CD4-positive, alpha-beta T cell treated with Interleukin-4 for 1 hour (primary cell): ENCODE results near the gene CD8B.

ENCODE experiments used
- DNase-seq, 2 donors: peaks; one replicate each; pipeline ENCODE4 v3.0.0-alpha.2; 2020 to 2022

The CD8B gene

DNA sequence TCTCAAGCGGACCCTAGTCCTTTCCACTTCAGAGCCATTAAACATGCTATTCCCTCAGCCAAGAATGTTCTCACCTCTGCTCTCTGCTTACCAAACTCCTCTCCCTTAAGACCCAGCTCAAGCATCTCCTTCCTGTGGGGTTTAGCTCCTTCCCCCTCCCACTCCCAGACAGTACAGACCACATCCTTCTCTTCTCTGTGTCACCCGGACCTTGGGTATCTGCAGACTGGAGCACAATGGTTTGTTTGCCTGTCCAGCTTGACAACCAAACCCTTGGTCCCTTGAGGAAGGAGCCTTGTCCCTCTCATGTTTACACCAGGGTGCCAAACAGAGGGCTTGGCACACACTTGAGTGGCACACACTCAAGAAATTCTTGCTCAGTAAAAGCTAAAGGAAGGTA is 66.8 kb downstream of the CD8B start:
- DNase-seq = peak in 1 of 2 donors; percentile 47

DNA sequence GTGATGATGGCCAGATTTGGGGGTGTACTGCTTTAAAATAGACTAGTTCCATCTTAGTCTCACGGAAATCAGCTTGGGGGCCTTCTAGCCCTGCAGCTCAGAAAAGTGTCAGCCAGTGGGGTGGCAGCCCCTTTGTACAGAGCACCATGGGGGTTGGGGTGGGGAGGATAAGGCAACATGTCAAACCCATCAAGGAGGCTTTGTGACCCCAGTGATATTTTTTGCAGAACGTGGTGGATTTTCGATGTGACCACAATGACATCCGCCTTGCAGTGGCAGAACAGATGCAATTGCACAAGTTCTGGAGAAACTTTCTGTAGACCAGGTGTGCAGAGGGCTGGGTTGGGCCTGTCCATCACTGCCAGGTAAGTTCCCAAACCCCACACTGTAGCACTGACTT is 67.9 kb downstream of the CD8B start:
- DNase-seq = peak; percentile 56 to 63

GRCh38 chr2:86791573-86791972 is 70.1 kb downstream of the CD8B start:
- no peak for DNase-seq

DNA sequence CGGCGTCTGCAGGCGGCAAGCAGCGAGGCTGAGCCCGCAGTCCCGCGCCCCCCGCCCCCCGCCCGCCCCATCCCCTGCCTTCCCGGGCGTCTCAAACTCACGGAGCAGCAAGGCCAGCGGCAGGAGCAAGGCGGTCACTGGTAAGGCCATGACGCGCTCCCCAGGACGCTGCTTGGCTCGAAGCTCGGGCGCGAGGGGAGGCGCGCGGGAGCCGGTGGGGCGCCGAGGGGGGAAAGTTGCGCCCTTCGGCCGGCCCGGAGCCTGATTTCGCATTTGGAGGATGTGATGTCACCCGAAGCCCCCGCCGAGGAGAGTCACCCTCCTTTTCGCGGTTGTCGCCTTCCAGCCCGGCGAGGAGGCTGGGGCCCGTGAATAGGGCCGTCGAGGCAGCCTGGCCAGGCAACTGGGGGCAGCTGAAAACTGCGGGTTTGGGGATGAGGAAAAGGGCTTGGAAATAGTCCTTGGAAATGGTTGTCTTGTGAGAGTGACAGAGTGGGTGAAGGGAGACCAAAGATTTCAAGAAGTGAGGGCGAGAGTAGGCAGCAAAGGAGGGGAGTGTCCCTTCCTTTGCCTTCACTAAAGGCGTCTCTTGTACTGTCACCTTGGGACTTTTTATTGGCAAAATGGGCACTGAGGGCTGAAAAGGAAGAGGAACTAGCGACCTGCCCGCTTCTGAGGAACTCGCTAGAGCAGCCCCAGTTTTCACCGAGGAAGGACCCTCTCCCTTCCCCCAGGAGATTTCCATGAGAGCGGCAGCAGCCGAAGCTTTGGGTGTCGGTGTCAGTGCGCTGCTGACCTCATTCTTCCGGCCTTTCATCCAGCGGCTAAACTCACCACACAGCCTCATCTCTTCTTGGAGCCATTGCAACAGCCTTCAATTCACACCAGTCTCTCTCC is 70.8 kb downstream of the CD8B start, which contains the start of gene CD8A:
TSS of gene CD8A (minus strand) at position 238 of the 897 bp plus-strand sequence. CDS start at position 150, 88 bp downstream.
- peak; percentile 62 to 75 for DNase-seq

DNA sequence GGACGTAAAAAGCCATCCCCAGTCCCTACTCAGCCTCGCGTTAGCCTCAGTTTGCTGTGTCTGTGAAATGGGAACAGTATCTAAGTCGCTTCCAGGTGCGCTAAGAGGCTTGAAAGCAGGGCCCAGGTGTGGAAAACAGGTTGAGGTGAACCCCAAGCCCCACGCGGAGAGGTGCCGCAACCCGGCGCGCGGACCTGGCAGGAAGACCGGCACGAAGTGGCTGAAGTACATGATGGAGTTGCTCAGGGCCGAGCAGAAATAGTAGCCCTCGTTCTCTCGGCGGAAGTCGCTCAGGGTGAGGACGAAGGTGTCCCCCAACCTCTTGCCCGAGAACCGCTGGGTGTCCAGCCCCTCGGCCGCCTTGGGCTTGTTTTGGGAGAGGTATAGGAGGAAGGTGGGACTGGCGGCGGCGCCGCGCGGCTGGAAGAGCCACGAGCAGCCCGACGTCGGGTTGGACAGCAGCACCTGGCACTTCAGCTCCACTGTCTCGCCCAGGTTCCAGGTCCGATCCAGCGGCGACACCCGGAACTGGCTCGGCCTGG is 71.5 kb downstream of the CD8B start:
- DNase-seq = no peak

DNA sequence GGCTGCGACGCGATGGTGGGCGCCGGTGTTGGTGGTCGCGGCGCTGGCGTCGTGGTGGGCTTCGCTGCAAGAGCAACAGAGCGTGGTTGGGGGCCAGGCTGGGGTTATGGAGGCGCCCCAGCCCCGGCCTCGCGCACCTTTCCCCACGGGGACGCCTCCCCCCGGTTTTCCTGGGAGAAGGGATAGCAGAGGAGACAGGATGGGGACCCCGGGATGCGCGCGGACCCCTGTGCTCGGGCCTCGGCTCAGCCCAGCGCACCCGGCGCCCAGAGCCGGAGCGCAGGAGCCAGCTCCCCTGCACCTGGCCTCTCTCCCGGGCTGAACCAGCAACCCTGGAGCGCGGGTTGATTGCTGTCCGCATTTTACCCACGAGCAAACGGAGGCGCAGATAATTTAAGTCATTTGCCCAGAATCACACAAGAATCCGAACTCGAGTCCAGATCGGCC is 72.0 kb downstream of the CD8B start:
- no peak for DNase-seq

DNA sequence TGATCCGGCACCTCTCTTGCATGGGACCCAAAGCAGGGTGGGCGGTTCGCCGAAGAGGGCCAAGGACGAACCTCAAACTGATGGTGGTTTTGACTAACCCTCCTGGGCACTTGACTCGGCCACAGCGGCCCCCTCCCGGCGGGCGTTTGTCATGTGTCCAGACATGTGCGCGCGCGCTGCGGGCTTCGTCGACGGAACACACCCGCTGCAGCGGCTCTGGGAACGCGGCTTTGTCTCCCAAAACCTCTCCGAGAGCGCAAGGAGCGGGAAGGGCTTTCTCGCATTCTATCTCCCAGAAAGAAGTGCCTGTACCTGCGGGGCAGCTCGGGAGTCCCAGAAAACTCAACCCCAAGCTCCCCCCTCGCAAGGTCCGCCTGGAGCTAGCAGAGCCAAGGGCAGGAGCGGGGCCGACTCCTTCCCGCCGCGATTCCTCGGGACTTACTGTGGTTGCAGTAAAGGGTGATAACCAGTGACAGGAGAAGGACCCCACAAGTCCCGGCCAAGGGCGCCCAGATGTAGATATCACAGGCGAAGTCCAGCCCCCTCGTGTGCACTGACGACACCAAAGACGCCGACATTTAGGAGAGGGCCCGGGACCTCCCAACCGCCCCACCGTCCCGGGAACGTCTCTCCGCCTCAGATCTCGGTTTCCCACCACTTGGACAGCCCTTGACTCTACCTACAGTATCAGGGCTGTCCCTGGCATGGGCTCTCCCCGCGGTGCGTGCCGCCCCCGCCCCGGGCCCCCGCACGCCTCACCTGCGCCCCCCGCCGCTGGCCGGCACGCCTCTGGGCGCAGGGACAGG is 72.6 kb downstream of the CD8B start:
- DNase-seq = peak in 1 of 2 donors; percentile 38

GRCh38 chr2:86788165-86788564 is 73.5 kb downstream of the CD8B start:
- no peak for DNase-seq

GRCh38 chr2:86787736-86788135 is 74.0 kb downstream of the CD8B start:
- DNase-seq = peak; percentile 40 to 67

GRCh38 chr2:86786001-86786536 is 75.6 kb downstream of the CD8B start:
- peak; percentile 78 to 90 for DNase-seq

- DNase-seq = peak; percentile 79 to 84
Measured at GRCh38 chr2:86785456-86785855, 76.2 kb downstream of the CD8B start.

DNA sequence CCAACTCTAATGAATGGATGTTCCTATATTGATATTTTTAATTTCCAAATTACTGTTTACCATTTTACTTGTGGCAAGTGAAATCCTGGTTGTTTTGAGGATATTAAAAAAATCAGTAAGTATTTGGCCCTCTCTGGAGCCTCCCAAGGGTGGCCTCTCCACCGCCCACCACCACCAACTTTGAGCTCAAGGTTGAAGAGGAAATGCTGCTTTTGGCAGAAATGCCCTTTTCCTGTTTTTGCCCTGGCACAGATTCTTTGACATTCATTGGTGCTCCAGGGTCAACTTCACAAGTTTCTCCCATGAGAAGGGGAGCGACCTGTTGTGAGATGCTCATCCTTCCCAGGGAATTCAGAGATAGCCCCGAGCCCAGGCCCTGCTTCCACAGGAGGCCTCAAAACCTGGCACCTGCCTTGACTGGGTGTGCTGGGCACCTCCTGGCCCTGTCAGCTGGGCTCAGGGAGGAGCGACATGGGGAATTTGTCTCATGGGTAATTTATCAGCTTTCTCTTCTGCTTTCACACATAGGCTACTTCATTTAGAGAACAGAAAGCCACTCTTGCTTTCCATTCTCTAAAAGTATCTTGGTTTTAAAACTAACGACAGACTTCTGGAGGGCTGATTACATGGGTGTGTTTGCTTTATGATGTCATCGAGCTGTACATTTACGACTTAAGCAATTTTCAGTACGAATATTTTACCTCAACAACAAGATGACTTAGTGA is 77.9 kb downstream of the CD8B start:
- peak in 1 of 2 donors; percentile 37 for DNase-seq

GRCh38 chr2:86782748-86783147 is 78.9 kb downstream of the CD8B start:
- DNase-seq = no peak

DNA sequence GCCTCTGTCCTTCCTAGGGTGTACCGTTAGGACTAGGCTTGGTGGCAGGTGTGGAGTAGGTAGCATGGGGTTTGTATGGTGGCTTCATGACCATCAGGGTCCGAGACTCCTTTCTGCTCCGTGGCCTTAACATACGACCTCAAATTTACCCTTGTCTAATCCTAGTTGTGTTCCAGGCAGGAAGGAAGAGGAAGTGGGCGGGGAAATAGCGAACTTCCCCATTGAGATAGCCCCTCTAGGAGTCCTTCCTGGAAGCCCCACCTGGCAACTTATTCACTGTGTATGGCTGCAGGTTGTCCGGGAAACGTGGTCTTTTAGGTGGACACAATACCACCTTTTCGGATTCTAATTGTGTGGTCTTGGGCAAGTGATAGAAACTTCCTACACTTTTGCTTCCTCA is 80.3 kb downstream of the CD8B start:
- DNase-seq = no peak

DNA sequence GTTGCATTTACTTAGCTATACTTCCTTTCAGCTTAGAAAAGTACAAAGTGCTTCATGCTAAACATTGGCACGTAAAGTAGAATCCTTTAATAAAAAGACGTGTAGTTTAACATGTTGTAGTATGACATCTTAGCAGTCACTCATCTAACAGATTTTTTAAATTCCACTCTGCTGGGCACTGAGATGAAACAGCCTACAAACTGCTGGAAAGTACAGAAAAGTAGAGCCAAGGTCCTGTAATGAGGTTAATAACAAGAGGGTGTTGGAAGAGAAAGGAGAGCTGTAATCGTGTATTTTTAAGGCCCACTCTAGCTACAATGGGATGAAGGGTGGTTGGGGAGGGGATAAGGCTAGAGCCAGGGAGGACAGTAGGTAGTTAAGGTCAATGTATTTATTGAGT is 81.7 kb downstream of the CD8B start:
- DNase-seq = no peak

GRCh38 chr2:86778957-86779356 is 82.7 kb downstream of the CD8B start:
- DNase-seq = no peak

- no peak for DNase-seq
Measured at GRCh38 chr2:86776532-86776931, 85.2 kb downstream of the CD8B start.

- DNase-seq = no peak
Measured at GRCh38 chr2:86775338-86775737, 86.3 kb downstream of the CD8B start.

DNA sequence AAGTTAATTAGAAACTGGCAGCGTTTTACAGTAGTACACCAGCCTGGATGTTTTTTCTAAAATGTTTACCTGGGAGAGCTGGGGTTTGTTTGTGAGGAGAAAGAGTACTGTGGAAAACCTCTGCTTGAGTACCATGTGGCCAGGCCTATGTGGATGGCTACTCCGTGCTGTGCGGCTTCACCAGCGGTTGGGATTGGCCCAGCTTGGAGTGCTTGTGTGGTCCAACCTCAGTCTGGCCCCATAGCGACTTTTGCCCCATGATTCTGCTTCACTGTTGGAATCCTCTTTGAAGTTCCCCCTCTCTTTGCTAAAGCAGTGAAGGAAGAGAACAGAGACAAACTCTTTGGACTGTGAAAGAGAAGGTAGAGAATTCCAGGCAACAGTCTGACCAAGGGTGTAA is 86.8 kb downstream of the CD8B start:
- DNase-seq = no peak

- no peak for DNase-seq
Measured at GRCh38 chr2:86772611-86773010, 89.1 kb downstream of the CD8B start.

GRCh38 chr2:86770816-86771301 is 90.8 kb downstream of the CD8B start:
- no peak for DNase-seq

DNA sequence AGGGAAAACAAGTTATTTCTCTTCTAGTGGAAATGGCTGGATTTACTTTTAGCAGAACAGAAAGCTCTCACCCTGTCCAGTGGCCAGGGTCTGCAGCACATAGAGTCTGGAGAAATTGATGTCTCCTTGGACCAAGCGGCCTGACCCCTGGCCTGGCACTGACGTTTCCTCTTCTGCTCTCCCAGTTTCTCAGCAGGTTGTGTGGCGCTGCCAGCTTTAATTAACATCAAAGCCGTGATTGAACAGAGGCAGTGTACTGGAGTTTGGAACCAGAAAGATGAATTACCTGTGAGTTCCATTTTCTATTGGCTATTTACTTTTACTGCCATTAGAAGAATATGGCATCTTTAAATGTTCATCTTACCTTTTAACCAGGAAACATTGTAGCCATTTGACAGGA is 91.8 kb downstream of the CD8B start:
- no peak for DNase-seq
